HCT116 (cell line): Measurements from ENCODE around the gene EGFL6. TPM values are rescaled to one million over a fixed set of nuclear protein-coding genes. Genes with fewer than 3 reads are reported as not detected.

Experiments used
- ATAC-seq: fragments of 200-7000 bp; cut with Tn5 transposase; 2 replicates; pipeline ENCODE4 v1.9.1; 2020; ENCODE audit warnings: mild to moderate bottlenecking, moderate library complexity
- BruUV-seq: library from RNA; stranded (reverse); fragments of 400-500 nt; replicated peaks from 2 replicates; lab custom pipeline; 2021; lab: Mats Ljungman, UMichigan
- CTCF ChIA-PET: fragments of 300-600 bp; sonication (Branson Sonifier 250); formaldehyde crosslinking; loops from one replicate; lab custom pipeline; 2021; ENCODE audit warnings: antibody characterized with exemption; lab: Charles Lee
- POLR2A ChIA-PET: fragments of 300-600, 350-600 bp; sonication (Branson Sonifier 250); formaldehyde crosslinking; loops from one replicate; lab custom pipeline; 2021; ENCODE audit warnings: antibody characterized with exemption; lab: Charles Lee
- RAD21 ChIA-PET, 2 experiments: fragments of 300-600 bp; sonication (Branson Sonifier 250); formaldehyde crosslinking; loops; one replicate each; lab custom pipeline; 2023; ENCODE audit warnings: low total read pairs in 2 of 2; ENCODE audit not compliant: uncharacterized antibody in 2 of 2, unreplicated experiment in 2 of 2, low non-redundant PET in 1 of 2; lab: Charles Lee
- DNase-seq: peaks from one replicate; pipeline ENCODE4 v3.0.0-alpha.2; 2010; ENCODE audit warnings: low read depth, low spot score
- H2AFZ ChIP-seq: fragments of 200-600 bp; shearing (Covaris generic), sonication (generic); 2 replicates; pipeline ENCODE4 v1.6.1; 2017; ENCODE audit warnings: low read depth, mixed run types, mixed read lengths, antibody characterized with exemption, low read length; ENCODE audit not compliant: poor library complexity, severe bottlenecking
- H3K27ac ChIP-seq: 2 replicates; pipeline ENCODE4 v1.5.1; 2012; ENCODE audit warnings: low read depth, low read length
- H3K27me3 ChIP-seq: fragments of 200-600 bp; sonication (generic); 2 replicates; pipeline ENCODE4 v1.6.1; 2016; ENCODE audit warnings: mixed run types, low read length, mixed read lengths; ENCODE audit not compliant: insufficient read depth
- H3K36me3 ChIP-seq, 2 experiments: fragments of 200-500 bp in 1 of 2; fragments of 200-600 bp in 1 of 2; sonication (Bioruptor generic) in 1 of 2; sonication (generic) in 1 of 2; 2 replicates each; pipeline versions ENCODE4 v1.5.1 to v1.6.1; 2014 to 2016; ENCODE audit warnings: low read length in 2 of 2, inconsistent platforms in 1 of 2, mixed read lengths in 1 of 2, mixed run types in 1 of 2; ENCODE audit not compliant: insufficient read depth in 2 of 2, control insufficient read depth in 1 of 2
- H3K4me1 ChIP-seq, 2 experiments: fragments of 200-600 bp in 1 of 2; sonication (generic) in 1 of 2; 2 replicates each; pipeline versions ENCODE4 v1.5.1 to v1.6.1; 2012 to 2017; ENCODE audit warnings: low read length in 2 of 2, inconsistent platforms in 1 of 2, mild to moderate bottlenecking in 1 of 2, mixed read lengths in 1 of 2, mixed run types in 1 of 2, moderate library complexity in 1 of 2; ENCODE audit not compliant: insufficient read depth in 2 of 2, control insufficient read depth in 1 of 2
- H3K4me2 ChIP-seq: fragments of 200-600 bp; sonication (generic); 2 replicates; pipeline ENCODE4 v1.6.1; 2017; ENCODE audit warnings: mixed run types, low read length, mixed read lengths
- H3K4me3 ChIP-seq, 2 experiments: fragments of 200-600 bp in 1 of 2; sonication (generic) in 1 of 2; replicated peaks in 1 of 2; 2 replicates each; pipeline ENCODE4 v1.5.1; 2011 to 2016; ENCODE audit warnings: low read length in 2 of 2, control low read depth in 1 of 2, low read depth in 1 of 2, mild to moderate bottlenecking in 1 of 2, mixed read lengths in 1 of 2, mixed run types in 1 of 2
- H3K79me2 ChIP-seq: fragments of 200-600 bp; sonication (generic); 2 replicates; pipeline ENCODE4 v1.6.1; 2017; ENCODE audit warnings: mild to moderate bottlenecking, mixed run types, low read length, moderate library complexity, mixed read lengths; ENCODE audit not compliant: insufficient read depth
- H3K9ac ChIP-seq: fragments of 200-600 bp; sonication (generic); 2 replicates; pipeline ENCODE4 v1.6.1; 2016; ENCODE audit warnings: low read length, mixed read lengths
- H3K9me2 ChIP-seq: fragments of 200-600 bp; sonication (generic), shearing (Covaris generic); 2 replicates; pipeline ENCODE4 v1.6.1; 2017; ENCODE audit warnings: mixed run types, mild to moderate bottlenecking, moderate library complexity; ENCODE audit not compliant: insufficient read depth
- H3K9me3 ChIP-seq, 2 experiments: fragments of 200-500 bp in 1 of 2; fragments of 200-600 bp in 1 of 2; sonication (Bioruptor generic) in 1 of 2; sonication (generic) in 1 of 2; 2 replicates each; pipeline ENCODE4 v1.6.1; 2014 to 2017; ENCODE audit warnings: low read length in 2 of 2, mixed read lengths in 2 of 2, inconsistent platforms in 1 of 2, low read depth in 1 of 2, mild to moderate bottlenecking in 1 of 2, mixed run types in 1 of 2, moderate library complexity in 1 of 2; ENCODE audit not compliant: control insufficient read depth in 1 of 2, insufficient read depth in 1 of 2
- H4K20me1 ChIP-seq: fragments of 200-600 bp; sonication (generic), shearing (Covaris generic); 2 replicates; pipeline ENCODE4 v1.6.1; 2017; ENCODE audit warnings: mixed run types, mild to moderate bottlenecking, moderate library complexity; ENCODE audit not compliant: insufficient read depth
- ELF1 ChIP-seq: IDR thresholded peaks from 2 replicates; pipeline ENCODE4 v1.6.1; 2012; ENCODE audit warnings: low read depth, borderline replicate concordance
- FOSL1 ChIP-seq: IDR thresholded peaks from 2 replicates; pipeline ENCODE4 v1.6.1; 2012; ENCODE audit warnings: low read depth
- REST ChIP-seq: IDR thresholded peaks from 2 replicates; pipeline ENCODE4 v1.6.1; 2012; ENCODE audit warnings: low read depth
- SIN3A ChIP-seq: IDR thresholded peaks from 2 replicates; pipeline ENCODE4 v1.6.1; 2012; ENCODE audit warnings: low read depth
- ZBTB33 ChIP-seq: IDR thresholded peaks from 2 replicates; pipeline ENCODE4 v1.6.1; 2011; ENCODE audit warnings: mild to moderate bottlenecking, low read length, moderate library complexity; ENCODE audit not compliant: insufficient replicate concordance; ENCODE audit errors: extremely low read depth
- ZFX ChIP-seq: fragments of 450-650 bp; IDR thresholded peaks from 2 replicates; pipeline ENCODE4 v1.6.1; 2017
- intact Hi-C: fragments of 100-400 bp; cut with micrococcal nuclease; formaldehyde crosslinking; loops from 2 replicates; pipeline ENCODE4 v1.10.0; 2022
- total RNA-seq: library from RNA; stranded (reverse); gene quantifications from one replicate; pipeline ENCODE4 v1.2.1, GENCODE V29; 2021; ENCODE audit not compliant: unreplicated experiment

The EGFL6 gene
- total RNA-seq, 1 experiment from 2014 or later: not detected

GRCh38 chrX:13551610-13552009 is 17.8 kb upstream of the EGFL6 start:
- Histone ChIP-seq H3K79me2 (no peaks in the 10 kb centered on the region), H3K4me2 (no peak overlapping the region), H3K4me1 (no peaks in the 10 kb centered on the region), H3K9ac (no peak overlapping the region), H2AFZ (no peak overlapping the region), H3K27me3 (no peaks in the 10 kb centered on the region), H3K9me3 (no peaks in the 10 kb centered on the region), H3K27ac (no peak overlapping the region), H3K36me3 (no peaks in the 10 kb centered on the region), H3K4me3 (no peak overlapping the region), H3K9me2 (no peaks in the 10 kb centered on the region), H4K20me1 (no peaks in the 10 kb centered on the region)
- TF ChIP-seq ELF1 (no peak), FOSL1 (no peak), SIN3A (no peak), REST (no peak), ZFX (no peak), ZBTB33 (no peak)
- DNase-seq: no peak
- intact Hi-C loops: no loop called here
- CTCF ChIA-PET: no interaction called here
- POLR2A ChIA-PET: no interaction called here
- BruUV-seq: no TSS peak
- ATAC-seq: no peak
- RAD21 ChIA-PET: no interaction called here
